Cardiac fibroblast (primary cell): Measurements from ENCODE around the gene SEPTIN3.

ENCODE experiments used
- DNase-seq, 2 donors: peaks; one replicate each; pipeline versions ENCODE4 v3.0.0 to v3.0.0-alpha.2; 2010; ENCODE audit warnings: low read depth in 2 of 2
- H3K4me3 ChIP-seq, 2 donors: replicated peaks in 1 of 2; 1 replicate in 1 of 2; 2 replicates in 1 of 2; pipeline ENCODE4 v1.5.1; 2011; ENCODE audit warnings: low read depth in 2 of 2, low read length in 2 of 2, mild to moderate bottlenecking in 2 of 2, moderate library complexity in 1 of 2
- TF ChIP-seq, protein P1 (sequence below): IDR thresholded peaks from one replicate; pipeline ENCODE4 v1.5.1; 2011; ENCODE audit warnings: low read depth, mild to moderate bottlenecking, low read length, inconsistent platforms

The SEPTIN3 gene

DNA sequence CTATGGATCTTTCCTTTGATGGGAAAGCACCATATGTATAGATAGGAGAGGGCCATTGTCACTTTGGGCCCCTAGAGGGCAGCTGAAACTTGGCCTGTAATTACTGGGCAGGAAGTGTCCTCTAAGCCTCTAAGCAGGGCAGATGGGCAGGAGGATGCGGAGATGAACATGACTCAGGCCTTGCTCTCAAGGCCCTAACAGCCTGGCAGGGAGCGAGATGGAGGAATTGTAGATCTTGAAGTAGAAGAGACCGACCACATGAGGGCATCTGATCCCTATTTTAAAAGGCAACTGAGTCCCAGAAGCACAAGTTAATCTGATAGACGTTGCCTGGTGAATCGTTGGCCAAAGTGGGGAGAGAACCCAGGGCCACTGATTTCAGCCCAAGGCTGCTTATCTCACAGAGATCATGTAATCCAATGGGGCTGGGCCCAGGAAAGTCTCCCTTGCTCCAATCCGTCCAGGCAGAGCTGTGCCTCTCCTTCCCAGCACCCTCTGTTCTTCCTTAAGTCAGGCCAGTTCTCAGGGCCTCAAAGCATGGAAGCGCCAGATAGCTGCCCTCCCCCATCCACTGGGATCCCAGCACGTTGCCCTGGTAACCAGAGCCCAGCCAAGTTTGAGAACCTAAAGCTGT lies 2.5 kb upstream of the SEPTIN3 start:
- TF ChIP-seq, protein P1, sequence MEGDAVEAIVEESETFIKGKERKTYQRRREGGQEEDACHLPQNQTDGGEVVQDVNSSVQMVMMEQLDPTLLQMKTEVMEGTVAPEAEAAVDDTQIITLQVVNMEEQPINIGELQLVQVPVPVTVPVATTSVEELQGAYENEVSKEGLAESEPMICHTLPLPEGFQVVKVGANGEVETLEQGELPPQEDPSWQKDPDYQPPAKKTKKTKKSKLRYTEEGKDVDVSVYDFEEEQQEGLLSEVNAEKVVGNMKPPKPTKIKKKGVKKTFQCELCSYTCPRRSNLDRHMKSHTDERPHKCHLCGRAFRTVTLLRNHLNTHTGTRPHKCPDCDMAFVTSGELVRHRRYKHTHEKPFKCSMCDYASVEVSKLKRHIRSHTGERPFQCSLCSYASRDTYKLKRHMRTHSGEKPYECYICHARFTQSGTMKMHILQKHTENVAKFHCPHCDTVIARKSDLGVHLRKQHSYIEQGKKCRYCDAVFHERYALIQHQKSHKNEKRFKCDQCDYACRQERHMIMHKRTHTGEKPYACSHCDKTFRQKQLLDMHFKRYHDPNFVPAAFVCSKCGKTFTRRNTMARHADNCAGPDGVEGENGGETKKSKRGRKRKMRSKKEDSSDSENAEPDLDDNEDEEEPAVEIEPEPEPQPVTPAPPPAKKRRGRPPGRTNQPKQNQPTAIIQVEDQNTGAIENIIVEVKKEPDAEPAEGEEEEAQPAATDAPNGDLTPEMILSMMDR = peak; percentile 40

GRCh38 chr22:41968601-41969000 lies 642 bp upstream of the SEPTIN3 start:
- TF ChIP-seq, protein P1 = no peak
- DNase-seq = peak in 1 of 2 donors; percentile 31
- no peak overlapping the region for H3K4me3 ChIP-seq

More for the DNA sequence above, 2.5 kb upstream of the SEPTIN3 start:
- DNase-seq = peak; percentile 87 to 95
- H3K4me3 ChIP-seq = no peak overlapping the region

DNA sequence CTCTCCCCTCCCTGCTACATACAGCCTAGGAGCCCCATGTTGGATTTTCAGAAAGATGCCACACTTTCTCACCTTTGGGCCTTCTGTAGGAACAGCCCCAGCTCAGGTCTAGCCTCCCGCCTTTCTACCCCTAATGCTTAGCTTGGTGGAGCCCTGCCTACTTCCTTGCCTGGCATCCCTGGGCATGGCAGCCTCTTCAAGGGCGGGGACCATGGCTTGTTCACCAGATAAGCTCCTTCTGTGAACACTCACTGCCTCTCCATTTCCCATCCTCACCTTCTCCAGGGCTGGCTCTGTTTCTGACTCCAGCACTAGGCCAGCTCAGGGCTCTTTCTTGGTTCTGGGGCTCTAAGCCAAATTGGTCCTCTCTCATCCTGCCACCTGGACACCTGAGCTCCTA lies 1.4 kb downstream of the SEPTIN3 start:
- H3K4me3 ChIP-seq = no peak overlapping the region
- DNase-seq = no peak
- TF ChIP-seq, protein P1 = no peak

DNA sequence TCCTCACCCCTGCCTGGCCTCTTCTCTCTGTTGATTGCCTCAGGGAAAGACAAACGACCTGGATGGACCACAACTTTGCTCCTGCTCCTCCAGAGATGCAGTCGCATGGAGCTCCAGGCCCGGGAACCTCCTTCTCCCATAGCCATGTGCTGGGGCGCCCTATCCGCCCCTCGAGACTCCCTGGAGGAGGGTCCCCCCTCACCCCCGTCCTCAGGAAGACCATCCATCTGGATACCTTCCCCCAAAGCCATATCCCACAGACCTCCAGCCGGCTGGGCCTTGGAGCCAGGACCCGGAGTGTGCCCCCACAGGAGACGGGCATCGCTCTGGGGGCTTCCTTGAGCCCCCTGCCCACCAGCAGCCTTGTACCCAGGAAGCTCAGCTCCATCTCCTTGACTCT lies 2.2 kb downstream of the SEPTIN3 start:
- DNase-seq = no peak
- no peak overlapping the region for H3K4me3 ChIP-seq
- TF ChIP-seq, protein P1 = no peak

DNA sequence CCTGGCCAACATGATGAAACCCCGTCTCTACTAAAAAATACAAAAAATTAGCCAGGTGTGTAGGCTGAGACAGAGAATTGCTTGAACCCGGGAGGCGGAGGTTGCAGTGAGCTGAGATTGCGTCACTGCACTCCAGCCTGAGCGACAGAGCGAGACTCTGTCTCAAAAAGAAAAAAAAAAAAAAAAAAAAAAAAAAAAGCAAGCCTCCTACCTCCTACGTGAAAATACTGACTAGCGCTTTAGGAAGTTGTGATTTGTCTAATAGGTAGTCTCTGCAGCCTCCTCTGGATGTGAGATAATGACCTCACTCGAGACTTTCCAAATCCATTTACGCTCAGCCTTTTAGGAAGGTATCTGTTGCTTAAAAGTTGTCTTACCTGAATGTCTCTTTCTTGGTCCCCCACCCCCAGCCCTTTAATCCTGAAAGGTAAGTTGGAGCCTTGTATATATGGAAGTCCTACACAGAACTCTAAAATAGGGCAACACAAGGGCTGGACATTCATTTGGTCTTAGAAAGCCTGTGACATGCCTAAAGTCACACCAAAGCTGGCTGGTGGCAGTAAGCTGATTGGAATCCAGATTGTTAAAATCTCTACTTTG lies 5.5 kb downstream of the SEPTIN3 start:
- H3K4me3 ChIP-seq = no peak overlapping the region
- no peak for DNase-seq
- TF ChIP-seq, protein P1 = no peak

- no peak overlapping the region for H3K4me3 ChIP-seq
- no peak for DNase-seq
- TF ChIP-seq, protein P1 = no peak
Observed at GRCh38 chr22:41975299-41976069, 6.2 kb downstream of the SEPTIN3 start.
